CD4-positive, alpha-beta T cell treated with Interleukin-10 for 1 hour (primary cell): ENCODE measurements around the gene AVEN.
"Not testable (repeated sequence)": the region's sequence is repeated elsewhere in the genome, so short reads cannot be mapped to it uniquely, and the experiment has no call there.

ENCODE experiments used
- DNase-seq: peaks from one replicate; pipeline ENCODE4 v3.0.0-alpha.2; 2020

Gene AVEN, protein sequence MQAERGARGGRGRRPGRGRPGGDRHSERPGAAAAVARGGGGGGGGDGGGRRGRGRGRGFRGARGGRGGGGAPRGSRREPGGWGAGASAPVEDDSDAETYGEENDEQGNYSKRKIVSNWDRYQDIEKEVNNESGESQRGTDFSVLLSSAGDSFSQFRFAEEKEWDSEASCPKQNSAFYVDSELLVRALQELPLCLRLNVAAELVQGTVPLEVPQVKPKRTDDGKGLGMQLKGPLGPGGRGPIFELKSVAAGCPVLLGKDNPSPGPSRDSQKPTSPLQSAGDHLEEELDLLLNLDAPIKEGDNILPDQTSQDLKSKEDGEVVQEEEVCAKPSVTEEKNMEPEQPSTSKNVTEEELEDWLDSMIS

DNA sequence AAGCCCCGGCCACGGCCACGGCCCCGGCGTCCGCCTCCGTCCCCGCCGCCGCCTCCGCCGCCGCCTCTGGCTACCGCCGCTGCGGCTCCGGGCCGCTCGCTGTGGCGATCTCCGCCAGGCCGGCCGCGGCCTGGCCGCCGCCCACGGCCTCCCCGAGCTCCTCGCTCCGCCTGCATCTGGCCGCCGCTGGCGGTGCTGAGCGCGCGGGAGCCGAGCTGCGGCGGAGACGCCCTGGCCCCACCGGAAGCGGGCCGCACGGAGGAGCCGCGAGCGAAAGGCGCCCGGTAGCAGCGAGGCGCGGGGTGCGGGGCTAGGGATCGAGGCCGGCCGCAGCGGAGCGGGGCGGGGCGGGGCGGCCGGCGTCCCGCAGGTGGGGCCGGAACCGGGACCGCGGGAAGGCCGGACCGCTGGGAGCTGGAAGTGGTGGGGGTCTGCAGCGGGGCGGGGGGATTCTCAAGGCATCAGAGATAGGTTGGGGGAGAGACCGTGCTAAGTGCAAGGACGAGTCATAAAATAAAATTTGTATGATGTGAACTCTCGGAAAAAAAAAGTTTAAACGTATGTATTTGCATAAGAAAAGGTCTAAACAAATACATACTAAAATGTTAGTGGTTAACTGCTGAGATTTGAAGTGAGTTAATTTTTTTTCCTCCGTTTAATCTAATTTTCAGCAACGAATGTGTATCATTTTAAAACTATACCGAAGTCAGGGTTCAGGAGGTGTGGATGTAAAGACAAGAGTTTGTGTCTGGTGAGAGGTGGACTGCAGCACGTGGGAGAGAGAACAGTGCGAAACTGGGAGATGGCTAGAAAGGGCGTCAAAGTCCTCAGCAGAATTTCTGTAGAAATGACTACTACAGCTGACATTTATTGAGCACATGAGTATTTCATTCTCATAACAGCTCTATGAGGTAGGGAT, at the start of gene AVEN:
Gene AVEN, minus strand, starts transcription at position 334 of the 919 bp plus-strand sequence. Its CDS starts 158 bp downstream, at position 176.
- peak; percentile 61 for DNase-seq

DNA sequence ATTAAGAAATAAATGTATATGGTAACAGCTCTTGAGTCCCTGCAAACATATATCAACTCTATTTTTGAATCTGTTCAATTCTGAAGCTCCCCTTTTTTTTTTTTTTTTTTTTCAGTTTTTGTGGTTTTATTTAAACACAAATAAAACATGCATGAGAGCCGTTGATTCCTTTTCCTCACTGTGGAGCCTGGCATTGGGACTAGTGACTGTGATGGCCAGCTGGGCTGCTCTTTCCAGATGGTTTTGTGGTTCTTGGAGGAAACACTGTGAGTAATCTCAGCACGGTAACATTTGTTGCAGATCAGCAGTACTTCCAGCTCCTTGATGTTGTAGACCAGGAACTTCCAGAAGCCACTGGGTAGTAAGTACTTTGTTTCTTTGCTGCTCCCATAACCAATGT, 46.7 kb upstream of the AVEN start:
- DNase-seq, result no peak

DNA sequence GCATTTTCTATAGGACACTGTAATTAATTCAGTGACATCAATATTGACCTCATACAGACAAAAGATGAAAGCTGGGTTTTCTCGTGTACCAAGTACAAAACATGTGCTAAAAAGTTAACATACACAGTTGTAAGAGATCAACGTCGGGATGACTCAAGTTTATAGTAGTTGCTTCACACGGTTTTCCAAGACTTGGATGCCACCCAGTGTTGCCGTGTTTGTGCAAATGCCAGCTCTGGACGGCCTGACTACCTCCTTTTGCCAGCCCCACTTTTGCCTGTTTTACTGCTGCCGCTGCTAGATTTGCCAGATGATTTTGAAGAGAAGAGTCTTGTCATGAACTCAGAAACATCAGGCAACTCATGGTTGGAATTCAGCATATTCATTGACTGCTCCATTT, 45.1 kb upstream of the AVEN start:
- DNase-seq, result no peak

DNA sequence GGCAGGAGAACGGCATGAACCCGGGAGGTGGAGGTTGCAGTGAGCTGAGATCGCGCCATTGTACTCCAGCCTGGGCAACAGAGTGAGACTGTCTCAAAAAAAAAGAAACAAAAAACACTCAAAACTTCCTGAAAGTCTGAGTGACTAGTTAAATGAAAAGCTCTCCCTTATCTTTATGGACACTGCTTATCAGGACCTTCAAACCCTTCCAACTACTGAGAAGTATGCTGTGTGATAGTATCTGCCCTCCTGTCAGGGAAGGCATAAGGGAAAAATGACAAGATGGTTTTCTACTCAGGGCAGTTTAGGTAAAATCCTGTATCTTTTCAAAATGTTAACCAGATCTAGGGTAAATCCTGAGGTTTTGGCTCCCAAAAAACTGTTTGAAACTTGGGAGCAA, 40.9 kb upstream of the AVEN start:
- DNase-seq, result no peak

DNA sequence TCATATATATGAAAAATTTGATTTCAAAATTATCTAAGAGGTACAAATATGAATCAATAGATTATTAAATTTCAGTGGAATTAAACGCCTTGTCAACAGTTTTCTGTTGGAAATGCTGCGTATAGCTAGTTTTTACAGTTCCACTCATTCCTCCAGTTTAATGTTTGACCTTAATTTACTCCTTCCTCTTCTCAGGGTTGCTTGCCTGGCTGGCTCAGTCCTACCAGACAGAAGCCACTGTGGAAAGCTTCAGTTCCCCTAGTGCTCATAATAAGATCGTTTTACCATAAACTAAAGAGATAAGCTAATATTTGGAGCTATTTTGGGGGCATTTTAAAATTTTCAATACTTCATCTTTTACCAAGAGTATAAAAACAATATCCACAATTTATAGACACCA, 39.9 kb upstream of the AVEN start:
- no peak for DNase-seq

DNA sequence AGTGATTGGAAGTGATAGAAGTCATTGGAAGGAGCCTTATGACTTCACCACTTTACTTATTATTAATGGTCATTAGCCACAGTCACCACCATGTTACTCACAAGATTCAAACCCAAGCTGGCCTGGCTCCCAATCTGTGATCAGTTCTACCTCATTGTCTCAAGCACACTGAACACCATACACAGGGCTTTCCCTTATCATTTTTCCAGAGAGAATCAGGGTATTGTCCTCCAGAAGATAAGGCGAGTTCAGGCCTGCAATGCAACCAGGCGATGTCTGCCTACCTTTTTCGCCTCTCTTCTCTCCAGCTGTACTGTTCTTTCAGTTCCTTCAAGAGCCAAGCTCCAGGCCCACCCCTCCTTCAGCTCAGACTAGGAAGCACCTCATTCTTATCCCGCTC, 37.8 kb upstream of the AVEN start:
- DNase-seq, result no peak

DNA sequence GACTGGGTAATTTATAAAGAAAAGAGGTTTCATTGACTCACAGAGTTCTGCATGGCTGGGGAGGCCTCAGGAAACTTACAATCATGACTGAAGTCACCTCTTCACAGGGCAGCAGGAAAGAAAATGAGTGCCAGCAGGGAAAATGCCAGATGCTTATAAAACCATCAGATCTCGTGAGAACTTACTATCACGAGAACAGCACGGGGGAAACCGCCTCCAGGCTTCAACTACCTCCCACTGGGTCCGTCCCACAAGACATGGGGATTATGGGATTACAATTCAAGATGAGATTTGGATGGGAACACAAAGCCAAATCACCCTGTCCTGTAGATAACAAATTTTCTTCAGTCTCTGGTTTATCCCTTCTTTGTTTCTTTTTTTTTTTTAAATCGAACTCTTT, 31.0 kb upstream of the AVEN start:
- no peak for DNase-seq

DNA sequence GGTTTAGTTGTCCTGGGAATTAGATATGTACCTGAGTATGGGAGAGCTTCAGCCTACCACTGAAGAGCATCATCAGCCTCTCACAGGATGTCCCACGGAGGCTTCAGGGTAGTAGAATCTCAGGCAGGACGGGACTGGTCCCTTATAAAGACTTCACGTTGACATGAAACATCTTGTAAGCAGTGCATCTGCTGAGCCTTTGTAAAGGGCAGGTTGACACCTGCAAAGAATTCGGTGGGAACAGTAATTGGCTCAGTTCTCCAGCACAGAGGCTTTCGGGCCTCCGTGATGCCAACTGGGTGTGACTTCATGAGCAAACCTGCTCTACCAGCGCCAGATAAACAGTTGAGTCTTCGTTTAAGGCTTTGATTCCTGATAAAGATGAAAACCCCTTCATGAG, 26.9 kb upstream of the AVEN start:
- DNase-seq, result no peak

DNA sequence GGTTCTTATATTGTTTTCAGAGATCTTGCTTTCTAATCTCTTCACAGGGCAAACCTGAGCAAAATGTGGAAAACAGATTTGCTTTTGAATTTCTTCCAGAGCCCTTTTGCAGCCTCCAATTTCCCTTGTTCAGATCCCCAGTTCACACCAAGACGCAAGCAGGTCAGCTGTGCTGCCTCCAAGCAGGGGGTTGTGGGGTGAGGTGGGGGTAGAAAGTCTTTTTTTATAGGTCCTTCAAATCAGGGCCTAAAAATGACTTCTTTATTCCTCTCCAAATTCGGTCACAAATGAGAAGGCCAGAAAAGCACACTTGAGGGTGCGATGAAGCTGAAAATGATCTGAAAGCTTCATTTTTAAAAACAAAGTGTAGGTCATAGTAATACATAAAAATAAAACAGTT, 26.3 kb upstream of the AVEN start:
- DNase-seq, result no peak

DNA sequence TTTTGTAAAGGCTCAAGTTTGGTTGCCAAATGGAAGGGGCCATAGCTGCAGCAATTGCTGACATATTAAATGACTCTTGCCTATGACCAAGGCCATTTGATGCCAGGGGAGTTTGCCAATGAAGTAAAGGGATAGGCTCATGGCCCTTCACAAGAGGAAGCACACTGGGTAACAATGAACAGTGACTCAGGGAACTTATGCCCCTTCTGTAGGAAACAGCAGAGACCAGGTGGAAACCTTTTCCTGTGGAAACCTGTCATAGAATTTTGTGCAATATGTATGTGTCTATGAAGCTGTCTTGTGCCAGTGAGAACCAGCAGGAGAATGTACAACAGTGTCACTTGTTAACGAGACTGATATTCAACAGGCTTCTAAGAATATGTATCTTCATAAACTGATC, 25.4 kb upstream of the AVEN start:
- DNase-seq, result no peak

DNA sequence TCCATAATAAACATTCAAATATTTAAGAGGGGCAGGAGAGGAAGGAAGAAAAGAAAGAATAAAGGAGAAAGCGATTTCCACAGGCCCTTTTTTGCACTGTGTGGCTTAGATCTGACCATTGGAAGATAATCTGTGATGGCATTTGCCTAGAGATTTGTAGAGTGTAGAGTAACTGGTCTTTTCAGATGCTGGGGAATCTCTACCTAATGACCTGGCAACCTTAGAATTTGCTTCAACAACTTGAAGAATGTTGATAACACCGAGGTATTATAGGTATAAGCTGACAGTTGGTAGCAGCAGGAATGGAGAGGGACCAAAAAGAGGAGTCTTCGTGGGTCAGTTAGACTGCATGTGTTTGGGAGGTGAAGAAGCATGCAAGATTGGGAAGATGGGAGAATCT, 20.9 kb upstream of the AVEN start:
- DNase-seq, result no peak

DNA sequence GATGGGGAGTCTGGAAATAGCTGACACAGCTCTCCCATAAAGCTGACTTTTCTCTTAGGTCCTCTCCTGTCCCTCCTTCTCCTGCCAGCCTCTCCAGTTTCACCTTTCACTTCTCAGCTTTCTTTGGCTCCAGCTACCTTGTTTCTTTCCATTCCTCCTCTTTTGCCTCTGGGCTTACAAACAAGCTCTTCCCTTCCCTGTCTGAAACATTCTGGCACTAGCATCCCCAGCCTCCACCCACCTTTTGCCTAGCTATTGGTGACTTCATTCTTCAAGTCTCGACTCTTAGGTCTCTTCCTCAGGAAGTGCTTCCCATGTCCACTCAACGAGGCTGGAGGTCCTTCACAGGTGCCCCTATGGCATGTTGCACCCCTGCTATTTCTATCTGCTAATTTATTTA, 20.5 kb upstream of the AVEN start:
- no peak for DNase-seq

DNA sequence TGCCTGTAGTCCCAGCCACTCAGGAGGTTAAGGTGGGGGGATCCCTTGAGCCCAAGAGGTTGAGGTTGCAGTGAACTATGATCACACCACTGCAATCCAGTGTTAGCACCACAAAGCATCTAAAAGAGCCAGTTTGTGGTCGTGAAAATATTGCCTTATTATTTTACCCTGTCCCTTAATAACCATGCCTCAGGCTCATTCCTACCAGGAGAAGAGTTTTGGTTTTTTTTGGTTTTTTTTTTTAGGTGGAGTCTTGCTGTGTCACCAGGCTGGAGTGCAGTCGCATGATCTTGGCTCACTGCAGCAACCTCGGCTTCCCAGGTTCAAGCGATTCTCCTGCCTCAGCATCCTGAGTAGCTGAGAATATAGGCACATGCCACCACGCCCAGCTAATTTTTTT, 17.9 kb upstream of the AVEN start:
- DNase-seq, result no peak

DNA sequence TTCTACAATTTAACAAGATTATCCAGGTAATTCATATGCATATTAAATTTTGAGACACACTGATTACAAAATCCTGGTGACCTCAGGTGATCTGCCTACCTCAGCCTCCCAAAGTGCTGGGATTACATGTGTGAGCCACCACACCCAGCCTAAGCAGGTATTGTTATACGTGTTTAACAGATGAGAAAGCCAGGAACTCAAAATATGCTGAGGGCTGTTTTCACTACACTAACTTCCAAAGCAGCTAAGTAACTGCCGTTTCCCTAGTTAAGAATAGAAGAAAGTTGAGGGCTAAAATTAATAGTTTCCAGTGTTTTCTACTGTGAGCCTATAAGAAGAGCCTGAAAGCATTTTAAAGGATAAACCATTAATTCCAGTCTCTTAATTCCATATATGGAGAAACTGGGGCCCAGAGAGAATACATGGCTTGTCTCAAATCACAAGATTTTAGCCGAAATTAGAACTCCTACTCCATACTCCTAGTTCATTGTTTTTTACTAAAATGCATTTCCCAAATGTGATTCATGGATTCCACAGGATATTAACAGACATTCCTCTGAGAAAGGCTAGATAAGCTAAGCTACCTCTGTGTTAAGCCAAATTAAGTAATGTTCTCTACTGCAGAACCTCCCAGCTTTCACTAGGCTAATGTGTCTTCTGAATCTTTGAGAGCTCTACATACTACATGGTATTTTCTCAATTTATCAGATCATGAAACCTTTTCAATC, 17.0 kb upstream of the AVEN start:
- no peak for DNase-seq

DNA sequence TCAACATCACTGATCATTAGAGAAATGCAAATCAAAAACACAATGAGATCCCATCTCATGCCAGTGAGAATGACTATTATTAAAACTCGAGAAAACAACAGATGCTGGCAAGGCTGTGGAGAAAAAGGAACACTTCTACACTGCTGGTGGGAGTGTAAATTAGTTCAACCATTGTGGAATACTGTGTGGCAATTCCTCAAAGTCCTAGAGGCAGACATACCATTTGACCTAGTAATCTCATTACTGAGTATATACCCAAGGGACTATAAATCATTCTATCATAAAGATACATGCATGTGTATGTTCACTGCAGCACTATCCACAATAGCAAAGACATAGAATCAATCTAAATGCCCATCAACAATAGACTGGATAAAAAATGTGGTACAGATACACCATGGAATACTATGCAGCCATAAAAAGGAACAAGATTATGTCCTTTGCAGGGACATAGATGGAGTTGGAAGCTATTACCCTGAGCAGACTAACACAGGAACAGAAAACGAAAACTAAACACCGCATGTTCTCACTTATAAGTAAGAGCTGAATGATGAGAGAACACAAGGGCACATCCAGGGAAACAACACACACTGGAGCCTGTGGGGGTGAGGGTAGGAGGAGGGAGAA, 15.2 kb upstream of the AVEN start:
- no peak for DNase-seq

DNA sequence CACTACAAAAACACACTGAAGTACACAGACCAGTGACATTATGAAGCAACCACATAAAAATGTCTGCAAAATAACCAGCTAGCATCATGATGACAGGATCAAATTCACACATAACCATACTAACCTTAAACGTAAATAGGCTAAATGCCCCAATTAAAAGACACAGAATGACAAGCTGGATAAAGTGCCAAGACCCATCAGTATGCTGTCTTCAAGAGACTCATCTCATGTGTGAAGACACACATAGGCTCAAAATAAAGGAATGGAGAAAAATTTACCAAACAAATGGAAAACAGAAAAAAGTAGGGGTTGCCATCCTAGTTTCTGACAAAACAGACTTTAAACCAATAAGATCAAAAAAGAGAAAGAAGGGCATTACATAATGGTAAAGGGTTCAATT, 11.4 kb upstream of the AVEN start:
- DNase-seq, result not testable (repeated sequence)

DNA sequence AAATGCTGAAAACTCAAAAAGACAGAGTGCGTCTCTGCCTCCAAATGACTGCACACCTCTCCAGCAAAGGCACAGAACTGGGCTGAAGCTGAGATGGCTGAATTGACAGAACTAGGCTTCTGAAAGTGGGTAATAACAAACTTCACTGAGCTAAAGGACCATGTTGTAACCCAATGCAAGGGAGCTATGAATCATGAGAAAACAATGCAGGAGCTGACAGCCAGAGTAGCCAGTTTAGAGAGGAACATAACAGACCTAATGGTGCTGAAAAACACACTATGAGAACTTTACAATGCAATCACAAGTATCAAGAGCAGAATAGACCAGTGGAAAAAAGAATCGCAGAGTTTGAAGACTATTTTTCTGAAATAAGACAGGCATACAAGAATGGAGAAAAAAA, 10.1 kb upstream of the AVEN start:
- DNase-seq, result no peak

DNA sequence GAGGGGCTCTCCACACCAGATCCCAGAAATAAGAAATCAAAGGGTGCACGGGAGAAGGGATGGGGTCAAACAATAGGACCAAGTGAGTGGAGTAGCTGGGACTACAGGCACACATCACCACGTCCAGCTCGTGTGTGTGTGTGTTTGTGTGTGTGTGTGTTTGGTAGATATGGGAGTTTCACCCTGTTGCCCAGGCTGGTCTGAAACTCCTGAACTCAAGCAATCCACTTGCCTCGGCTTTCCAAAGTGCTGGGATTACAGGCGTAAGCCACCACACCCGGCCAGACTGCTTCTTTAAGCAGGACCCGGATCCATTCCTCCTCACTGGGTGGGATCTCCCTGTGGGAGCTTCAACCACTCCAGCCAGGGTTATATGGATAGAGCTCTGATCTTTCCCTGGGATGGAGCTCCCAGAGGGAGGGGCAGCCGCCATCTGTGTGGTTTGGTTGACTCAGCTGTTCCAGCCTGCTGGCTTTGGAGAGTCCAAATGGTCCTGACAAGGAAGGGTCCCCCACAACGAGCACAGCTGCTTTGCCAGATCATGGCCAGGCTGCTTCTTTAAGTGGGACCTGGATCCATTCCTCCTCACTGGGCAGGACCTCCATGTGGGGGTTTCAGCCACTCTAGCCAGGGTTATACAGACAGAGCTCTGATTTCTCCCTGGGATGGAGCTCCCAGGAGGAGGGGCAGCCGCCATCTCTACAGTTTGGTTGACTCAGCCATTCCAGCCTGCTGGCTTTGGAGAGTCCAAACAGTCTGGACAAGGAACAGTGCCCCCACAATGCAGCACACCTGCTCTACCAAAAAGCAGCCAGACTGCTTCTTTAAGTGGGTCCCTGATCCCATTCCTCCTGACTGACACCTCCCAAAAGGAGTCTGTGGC, 9.1 kb upstream of the AVEN start:
- no peak for DNase-seq

DNA sequence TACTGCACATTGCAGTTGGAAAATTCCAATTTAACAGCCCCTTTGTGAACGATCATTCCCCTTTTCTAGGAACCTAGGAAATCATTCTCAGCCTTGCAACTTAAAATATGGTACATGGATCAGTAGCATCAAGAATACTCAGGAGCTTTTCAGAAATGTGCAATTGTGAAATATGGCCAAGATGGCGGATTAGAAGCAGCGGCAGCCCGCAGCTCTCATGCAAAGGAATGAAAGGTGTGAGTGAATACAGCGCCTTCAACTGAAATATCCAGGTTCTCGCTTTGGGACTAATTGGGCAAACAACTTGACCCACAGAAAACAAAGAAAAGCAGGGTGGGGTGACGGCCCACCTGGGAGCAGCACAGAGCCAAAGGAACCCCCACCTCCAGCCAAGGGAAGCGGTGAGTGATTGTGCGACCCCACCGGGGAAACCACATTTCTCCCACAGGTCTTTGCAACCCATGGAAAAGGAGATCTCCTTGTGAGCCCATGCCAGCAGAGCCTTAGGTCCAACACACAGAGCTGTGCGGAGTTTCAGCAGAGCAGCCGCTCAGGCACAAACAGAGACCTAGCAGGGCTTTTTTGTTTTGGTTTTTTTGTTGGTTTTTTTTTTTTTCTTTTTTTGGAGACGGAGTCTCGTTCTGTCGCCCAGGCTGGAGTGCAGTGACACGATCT, 7.6 kb upstream of the AVEN start:
- no peak for DNase-seq

DNA sequence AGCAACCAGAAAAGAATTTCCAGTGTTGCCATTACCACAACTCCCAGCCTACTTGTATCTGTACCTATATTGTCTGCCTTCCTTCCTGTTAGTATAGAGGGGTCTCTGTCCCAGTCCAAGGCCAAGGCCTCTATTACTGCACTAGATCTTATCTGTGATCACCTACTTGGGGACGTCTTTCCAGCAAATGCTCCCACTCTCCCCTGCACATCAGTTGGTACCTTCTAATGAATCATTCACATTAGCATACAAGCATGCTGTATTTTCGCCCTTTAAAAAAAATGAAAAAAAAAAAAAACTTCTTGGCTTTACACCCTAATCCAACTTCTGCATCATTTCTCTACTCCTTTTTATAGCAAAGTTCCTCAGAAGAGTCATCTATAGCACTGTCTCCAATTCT, 4.8 kb upstream of the AVEN start:
- DNase-seq, result no peak

DNA sequence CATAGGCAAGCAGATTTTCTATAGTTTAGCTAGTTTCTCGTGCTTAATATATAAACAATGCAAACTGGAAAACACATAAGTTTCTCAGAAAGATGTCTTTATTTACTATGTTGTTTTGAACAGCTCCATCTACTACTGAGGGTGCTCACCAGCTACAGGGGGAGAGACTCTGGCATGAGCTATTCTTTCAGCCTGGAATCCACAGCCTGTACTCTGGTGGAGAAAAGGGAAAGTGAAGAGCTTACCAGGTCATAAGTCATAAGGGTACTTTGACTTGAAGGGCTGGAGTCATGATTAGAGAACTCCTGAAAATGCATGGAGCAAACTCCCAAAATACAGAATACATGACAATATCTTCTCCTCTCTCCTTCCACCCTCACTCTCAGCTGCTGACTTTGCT, 4.4 kb upstream of the AVEN start:
- DNase-seq, result no peak

DNA sequence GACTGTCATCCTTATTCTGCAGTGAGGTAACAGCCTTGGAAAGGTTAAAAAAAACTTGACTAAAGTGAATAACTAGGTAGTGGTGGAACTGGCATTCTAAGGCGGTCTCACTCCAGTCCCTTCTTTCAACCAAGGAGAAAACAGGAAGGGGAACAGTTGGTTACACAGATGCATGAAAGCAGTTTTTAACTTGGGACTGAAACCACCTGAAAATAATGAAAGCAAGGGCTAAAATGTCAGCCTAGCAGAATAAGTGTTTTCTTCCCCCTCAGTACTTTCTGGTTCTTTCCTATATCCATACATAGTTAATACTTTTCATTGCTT, 748 bp upstream of the AVEN start:
- peak; percentile 1 for DNase-seq
